CD4-positive, alpha-beta T cell treated with Interferon gamma for 1 hour (primary cell): ENCODE data around the gene UBXN11.
"Not testable (repeated sequence)": the region's sequence is repeated elsewhere in the genome, so short reads cannot be mapped to it uniquely, and the experiment has no call there.

Source experiments
- DNase-seq: peaks from one replicate; pipeline ENCODE4 v3.0.0-alpha.2; 2020

UBXN11 gene

GRCh38 chr1:26335774-26336476 lies 29.5 kb upstream of the UBXN11 start:
- DNase-seq: no peak

DNA sequence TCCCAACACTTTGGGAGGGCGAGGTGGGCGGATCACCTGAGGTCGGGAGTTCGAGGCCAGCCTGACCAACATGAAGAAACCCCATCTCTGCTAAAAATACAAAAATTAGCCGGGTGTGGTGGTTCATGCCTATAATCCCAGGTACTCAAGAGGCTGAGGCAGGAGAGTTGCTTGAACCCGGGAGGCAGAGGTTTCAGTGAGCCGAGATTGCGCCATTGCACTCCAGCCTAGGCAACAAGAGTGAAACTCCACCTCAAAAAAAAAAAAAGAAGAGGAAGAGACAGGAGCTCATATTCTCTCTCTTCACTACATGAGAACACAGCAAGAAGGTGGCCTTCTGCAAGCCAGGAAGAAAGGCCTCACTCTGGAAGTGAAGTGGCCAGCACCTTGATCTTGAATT lies 26.9 kb upstream of the UBXN11 start:
- not testable (repeated sequence) for DNase-seq

DNA sequence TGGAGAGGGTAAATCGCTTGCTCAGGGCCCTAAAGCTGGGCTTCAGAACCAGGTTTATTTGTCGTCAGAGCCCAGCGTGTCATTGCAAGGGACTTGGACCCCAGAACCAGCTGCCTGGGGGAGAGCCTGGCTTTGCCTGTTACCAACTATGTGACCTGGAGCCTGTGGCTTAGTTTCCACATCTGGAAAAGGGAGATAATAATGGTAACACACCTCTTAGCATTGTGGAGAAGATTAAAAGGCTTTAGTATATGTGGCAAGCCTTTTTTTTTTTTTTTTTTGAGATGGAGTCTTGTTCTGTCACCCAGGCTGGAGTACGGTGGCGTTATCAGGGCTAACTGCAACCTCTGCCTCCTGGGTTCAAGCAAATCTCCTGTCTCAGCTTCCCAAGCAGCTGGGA lies 23.8 kb upstream of the UBXN11 start:
- no peak for DNase-seq

- not testable (repeated sequence) for DNase-seq
Observed at GRCh38 chr1:26329380-26329779, 22.9 kb upstream of the UBXN11 start.

DNA sequence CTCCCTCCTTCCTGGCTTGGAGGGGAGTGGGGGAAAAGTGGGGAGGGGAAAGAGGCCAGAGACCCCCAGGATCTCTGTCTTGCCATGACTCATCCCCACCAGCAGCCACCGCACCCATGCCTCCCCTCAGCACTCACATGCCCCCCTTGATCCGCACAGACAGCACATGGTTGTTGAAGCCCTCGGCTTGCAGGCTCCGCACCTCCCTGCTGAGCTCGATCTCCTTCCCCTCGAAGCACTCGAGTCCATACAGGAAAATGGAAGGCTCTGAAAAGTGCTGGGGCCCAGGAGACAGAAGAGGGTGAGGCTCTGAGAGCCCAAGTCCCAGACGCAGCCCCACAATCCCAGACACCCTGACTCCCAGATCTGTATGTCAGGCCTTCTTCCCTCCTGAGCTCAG lies 22.2 kb upstream of the UBXN11 start:
- DNase-seq: no peak

DNA sequence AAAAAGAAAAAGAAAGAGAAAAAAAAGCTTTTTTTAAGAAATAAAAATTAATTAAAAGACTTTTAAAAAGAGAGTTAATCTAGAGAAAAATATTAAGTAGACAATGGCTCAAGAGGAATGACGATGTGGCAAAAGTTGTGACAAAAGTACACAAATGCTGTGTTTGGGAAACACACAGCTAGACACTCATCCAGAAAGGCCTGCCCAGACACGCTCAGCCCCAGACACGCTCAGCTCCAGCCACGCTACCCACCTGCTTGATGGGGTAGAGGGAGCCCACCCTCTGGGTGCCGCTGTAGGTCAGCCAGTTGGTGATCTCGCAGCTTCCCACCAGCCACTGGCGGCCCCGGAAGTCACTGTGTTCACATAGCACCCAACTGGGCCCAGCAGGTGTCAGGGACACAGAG lies 21.5 kb upstream of the UBXN11 start:
- no peak for DNase-seq

DNA sequence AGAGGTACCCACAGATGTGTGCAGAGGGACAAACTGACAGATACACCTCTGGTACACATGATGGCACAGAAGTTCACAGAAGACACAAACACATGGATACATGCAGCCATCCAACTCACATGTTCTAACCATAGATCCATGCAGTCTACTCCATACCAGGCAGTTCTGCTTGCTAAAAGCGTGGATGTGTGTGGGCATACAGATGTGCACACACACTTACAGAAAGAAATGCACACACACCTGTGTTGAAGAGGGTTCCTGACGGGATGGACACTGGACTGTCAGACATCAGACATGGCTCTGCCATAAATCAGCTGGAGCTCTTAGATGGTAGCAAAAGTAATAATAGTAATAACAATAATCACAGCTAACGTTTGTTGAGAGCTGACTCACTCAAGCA lies 18.1 kb upstream of the UBXN11 start:
- no peak for DNase-seq

DNA sequence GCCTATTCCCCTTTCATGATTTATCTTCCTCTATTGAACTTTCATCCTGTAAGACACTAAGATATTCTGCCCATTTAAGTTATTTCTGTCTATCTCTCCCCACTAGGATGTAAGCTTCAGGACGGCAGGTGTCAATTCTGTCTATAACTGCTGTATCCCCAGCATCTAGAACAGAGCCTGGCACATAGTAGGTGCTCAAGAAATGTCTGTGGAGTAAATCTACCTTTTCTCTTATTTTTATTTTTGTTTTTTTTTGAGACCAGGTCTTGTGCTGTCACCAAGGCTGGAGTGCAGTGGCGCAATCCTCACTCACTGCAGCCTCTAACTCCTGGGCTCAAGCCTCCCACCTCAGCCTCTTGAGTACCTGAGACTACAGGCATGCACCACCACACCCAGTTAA lies 16.9 kb upstream of the UBXN11 start:
- DNase-seq: no peak

DNA sequence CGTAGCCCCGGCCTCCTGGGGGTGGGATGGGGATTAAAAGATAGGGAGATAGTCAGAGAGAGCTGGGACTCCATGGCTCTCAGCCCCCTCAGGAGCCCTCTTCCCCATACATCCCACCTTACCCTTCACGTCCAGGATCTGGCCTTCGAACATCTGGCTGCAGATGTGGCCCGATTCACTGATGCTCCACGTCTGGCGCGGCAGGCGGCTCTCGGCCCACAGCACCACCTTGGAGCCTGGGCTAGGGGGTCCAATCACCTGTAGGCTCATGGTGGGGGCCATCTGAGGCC lies 15.6 kb upstream of the UBXN11 start:
- DNase-seq: no peak

GRCh38 chr1:26321315-26322041 lies 15.0 kb upstream of the UBXN11 start:
- peak; percentile 87 for DNase-seq

GRCh38 chr1:26320896-26321295 lies 14.5 kb upstream of the UBXN11 start:
- no peak for DNase-seq

DNA sequence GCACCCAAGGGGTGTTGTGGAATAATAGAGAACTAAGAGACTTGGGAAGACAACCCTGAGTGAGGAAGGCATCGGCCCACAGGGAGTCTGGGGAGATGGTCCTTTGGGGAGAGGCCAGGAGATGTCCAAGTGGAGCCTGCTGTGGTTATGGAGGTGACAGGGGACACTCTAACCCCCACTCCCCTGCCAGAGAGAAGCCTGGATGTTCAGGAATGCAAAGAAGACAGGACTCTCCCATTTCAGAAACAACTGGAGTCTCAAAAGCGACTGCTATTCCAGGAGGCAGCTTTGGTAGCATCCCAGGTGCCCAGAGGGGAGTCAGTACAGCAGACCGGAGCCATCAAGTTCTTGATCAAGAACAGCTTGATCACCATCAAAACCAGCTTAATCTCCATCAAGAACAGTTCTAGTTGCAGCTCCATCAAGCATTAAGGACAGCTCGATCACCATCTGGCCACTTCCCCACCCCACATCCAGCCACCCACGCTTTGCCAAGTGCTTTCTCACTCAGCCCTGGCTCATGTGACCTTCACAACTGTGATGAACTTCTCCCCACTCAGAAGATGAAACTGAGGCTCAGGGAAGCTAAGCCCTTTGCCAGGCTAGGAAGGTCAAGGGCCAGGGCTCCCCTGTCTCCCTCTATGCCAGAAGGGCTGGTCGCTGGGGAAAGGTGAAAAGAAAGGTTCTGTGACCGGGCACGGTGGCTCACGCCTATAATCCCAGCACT lies 12.1 kb upstream of the UBXN11 start:
- DNase-seq: no peak

GRCh38 chr1:26317612-26318337 lies 11.3 kb upstream of the UBXN11 start, which contains the start of gene CD52:
TSS of gene CD52 (plus strand) at chr1:26317958. CDS start at chr1:26318018, 60 bp downstream.
- DNase-seq: peak; percentile 73

GRCh38 chr1:26317146-26317545 lies 10.7 kb upstream of the UBXN11 start:
- no peak for DNase-seq

DNA sequence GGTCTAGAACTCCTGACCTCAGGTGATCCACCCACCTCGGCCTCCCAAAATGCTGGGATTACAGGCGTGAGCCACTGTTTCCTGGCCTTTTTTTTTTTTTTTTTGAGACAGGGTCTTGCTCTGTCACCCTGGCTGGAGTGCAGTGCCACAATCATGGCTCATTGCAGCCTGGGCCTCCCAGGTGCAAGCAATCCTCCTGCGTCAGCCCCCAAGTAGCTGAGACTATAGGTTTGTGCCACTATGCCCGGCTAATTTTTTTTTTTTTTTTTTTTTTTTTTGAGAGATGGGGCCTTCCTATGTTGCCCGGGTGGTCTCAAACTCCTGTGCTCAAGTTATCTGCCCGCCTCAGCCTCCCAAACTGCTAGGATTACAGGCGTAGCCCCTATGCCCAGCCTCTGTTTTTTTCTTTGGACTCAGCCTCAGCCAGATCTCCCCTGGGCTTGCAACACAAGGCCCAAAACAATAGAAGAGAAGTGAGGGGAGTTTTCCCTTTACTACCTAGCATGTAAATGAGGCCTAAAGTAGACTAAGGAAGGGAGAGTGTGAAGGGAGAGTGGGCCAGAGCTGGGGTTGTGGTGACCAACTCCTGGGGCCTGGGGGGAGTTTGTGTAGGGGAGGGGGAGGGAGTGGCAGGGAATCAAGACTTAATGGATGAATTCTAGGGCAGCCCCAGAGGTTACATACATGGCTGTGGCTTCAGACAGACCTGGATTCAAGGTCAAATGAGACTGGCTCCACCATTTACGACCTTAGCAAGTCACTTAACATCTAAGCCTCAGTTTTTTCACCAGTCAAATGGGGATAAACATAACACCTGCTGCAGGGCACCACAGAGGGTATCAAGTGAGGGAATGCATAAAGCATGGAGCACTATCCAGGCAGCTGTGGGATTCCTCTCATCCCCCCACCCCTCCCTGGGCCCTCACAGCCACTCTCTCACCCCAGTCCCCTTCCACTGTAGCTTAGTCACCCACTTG lies 9.7 kb upstream of the UBXN11 start:
- DNase-seq: no peak

- DNase-seq: no peak
Observed at GRCh38 chr1:26314501-26314900, 8.1 kb upstream of the UBXN11 start.

GRCh38 chr1:26307966-26308899 lies 1.8 kb upstream of the UBXN11 start:
- DNase-seq: not testable (repeated sequence)

- no peak for DNase-seq
Observed at GRCh38 chr1:26307363-26307781, 936 bp upstream of the UBXN11 start.

DNA sequence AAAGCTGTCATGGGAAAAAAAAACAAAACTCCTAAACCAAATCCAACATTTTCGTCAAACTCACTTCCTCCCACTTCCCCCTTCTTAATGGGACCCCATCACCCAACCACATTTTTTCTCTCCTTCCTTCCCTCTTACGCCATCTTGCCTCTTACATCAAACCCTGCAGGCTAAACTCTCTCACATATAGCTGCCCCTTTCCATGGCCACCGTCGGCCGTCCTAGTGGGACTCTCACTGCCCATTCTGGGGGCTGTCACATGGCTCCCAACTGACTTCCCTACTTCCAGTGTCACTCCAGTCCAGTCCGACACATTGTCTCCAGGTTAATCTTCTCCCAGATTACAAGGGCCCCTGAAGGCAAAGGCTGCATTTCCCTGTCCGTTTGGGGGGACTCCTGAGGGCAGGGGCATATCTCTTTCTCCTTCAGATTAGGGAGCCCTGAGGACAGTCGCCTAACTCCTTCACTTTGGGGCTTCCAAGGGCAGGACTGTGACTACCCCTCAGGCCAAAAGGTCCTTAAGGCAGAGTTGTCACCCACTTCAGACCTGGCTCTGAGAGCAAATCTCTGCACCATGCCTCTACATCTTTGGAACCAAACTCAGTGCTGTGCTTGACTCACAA lies 658 bp downstream of the UBXN11 start:
- no peak for DNase-seq

DNA sequence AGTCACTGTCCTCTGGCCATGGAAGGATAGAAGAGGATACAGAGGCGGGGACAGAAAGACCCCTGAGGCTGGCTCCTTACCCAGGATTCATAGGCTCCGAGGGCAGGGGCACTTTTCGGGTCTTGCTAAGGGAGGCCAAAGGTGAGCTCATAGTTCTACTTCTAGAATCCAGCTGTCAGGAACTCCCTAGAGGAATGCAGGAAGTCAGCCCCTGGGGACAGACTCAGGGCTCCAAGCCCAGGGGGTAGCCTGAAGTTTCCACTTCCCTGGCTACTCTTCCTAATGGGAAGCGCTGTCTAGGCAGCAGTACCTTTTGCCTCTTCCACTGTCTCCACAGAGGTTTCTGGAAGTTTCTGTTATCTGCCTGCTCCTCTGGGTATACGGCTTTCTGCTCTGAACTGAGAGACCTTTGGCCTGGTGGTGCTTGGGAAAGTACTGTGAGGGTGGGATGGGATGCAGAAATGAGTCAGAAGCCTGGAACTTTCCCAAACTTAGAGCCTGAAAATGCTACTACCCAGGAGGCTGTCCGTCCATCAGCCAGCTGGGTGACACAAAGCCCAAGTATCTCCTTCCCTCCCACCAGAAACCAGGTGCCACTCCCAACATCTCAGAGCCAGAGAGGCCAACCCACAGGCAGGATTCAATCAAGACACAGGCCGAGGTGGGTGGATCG lies 3.6 kb downstream of the UBXN11 start:
- no peak for DNase-seq
